ENCODE results near the gene SLCO2B1. TPM values are rescaled to one million over a fixed set of nuclear protein-coding genes. Genes with fewer than 3 reads are reported as not detected.

The SLCO2B1 gene
- total and polyA plus RNA-seq, 4 donors: 52.7 to 184 (median 135) TPM

DNA sequence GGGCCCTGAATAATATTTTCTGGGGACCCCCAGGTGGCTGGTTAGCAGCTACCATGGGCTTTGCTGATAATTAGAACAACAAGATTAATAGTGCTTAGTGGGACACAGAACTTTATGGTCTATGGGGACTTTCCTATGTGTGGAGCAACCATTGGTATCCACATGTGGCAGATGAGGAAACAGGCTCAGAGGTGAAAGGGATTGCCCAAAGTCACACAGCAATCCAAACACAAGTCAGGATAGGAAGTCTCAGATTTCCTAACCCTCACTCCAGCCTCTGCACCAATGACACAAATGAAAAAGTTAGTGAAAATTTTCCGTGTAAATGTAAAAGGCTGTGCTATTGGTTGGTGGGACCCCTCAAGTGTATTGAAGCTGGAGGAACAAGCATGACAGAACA is 15.3 kb upstream of the SLCO2B1 start:
- no peak for TF ChIP-seq JUND (IDR thresholded peaks at IDR 0.05)
- no peak for TF ChIP-seq RXRA (IDR thresholded peaks at IDR 0.05)
- no peak for TF ChIP-seq NR2F2 (IDR thresholded peaks at IDR 0.05)
- no peak for TF ChIP-seq SP1 (IDR thresholded peaks at IDR 0.05)
- TF ChIP-seq, protein P1, sequence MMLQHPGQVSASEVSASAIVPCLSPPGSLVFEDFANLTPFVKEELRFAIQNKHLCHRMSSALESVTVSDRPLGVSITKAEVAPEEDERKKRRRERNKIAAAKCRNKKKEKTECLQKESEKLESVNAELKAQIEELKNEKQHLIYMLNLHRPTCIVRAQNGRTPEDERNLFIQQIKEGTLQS (IDR thresholded peaks at IDR 0.05): no peak
- no peak for TF ChIP-seq FOXA1 (IDR thresholded peaks at IDR 0.05)
- no peak for TF ChIP-seq YY1 (IDR thresholded peaks at IDR 0.05)
- no peak for TF ChIP-seq EGR1 (IDR thresholded peaks at IDR 0.05; ENCODE audit: low read depth in 2 of 2)
- TF ChIP-seq FOXA2 (IDR thresholded peaks at IDR 0.05): no peak
- TF ChIP-seq TAF1 (conservative IDR thresholded peaks at IDR 0.05): no peak
- TF ChIP-seq, protein P2, sequence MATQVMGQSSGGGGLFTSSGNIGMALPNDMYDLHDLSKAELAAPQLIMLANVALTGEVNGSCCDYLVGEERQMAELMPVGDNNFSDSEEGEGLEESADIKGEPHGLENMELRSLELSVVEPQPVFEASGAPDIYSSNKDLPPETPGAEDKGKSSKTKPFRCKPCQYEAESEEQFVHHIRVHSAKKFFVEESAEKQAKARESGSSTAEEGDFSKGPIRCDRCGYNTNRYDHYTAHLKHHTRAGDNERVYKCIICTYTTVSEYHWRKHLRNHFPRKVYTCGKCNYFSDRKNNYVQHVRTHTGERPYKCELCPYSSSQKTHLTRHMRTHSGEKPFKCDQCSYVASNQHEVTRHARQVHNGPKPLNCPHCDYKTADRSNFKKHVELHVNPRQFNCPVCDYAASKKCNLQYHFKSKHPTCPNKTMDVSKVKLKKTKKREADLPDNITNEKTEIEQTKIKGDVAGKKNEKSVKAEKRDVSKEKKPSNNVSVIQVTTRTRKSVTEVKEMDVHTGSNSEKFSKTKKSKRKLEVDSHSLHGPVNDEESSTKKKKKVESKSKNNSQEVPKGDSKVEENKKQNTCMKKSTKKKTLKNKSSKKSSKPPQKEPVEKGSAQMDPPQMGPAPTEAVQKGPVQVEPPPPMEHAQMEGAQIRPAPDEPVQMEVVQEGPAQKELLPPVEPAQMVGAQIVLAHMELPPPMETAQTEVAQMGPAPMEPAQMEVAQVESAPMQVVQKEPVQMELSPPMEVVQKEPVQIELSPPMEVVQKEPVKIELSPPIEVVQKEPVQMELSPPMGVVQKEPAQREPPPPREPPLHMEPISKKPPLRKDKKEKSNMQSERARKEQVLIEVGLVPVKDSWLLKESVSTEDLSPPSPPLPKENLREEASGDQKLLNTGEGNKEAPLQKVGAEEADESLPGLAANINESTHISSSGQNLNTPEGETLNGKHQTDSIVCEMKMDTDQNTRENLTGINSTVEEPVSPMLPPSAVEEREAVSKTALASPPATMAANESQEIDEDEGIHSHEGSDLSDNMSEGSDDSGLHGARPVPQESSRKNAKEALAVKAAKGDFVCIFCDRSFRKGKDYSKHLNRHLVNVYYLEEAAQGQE (IDR thresholded peaks at IDR 0.05): no peak
- TF ChIP-seq, protein P3, sequence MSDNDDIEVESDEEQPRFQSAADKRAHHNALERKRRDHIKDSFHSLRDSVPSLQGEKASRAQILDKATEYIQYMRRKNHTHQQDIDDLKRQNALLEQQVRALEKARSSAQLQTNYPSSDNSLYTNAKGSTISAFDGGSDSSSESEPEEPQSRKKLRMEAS (IDR thresholded peaks at IDR 0.05): no peak
- TF ChIP-seq, protein P4, sequence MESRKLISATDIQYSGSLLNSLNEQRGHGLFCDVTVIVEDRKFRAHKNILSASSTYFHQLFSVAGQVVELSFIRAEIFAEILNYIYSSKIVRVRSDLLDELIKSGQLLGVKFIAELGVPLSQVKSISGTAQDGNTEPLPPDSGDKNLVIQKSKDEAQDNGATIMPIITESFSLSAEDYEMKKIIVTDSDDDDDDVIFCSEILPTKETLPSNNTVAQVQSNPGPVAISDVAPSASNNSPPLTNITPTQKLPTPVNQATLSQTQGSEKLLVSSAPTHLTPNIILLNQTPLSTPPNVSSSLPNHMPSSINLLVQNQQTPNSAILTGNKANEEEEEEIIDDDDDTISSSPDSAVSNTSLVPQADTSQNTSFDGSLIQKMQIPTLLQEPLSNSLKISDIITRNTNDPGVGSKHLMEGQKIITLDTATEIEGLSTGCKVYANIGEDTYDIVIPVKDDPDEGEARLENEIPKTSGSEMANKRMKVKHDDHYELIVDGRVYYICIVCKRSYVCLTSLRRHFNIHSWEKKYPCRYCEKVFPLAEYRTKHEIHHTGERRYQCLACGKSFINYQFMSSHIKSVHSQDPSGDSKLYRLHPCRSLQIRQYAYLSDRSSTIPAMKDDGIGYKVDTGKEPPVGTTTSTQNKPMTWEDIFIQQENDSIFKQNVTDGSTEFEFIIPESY (IDR thresholded peaks at IDR 0.05): no peak
- no peak for TF ChIP-seq GABPA (IDR thresholded peaks at IDR 0.05 in 1 of 2, conservative IDR thresholded peaks at IDR 0.05 in 1 of 2)
- TF ChIP-seq, protein P5, sequence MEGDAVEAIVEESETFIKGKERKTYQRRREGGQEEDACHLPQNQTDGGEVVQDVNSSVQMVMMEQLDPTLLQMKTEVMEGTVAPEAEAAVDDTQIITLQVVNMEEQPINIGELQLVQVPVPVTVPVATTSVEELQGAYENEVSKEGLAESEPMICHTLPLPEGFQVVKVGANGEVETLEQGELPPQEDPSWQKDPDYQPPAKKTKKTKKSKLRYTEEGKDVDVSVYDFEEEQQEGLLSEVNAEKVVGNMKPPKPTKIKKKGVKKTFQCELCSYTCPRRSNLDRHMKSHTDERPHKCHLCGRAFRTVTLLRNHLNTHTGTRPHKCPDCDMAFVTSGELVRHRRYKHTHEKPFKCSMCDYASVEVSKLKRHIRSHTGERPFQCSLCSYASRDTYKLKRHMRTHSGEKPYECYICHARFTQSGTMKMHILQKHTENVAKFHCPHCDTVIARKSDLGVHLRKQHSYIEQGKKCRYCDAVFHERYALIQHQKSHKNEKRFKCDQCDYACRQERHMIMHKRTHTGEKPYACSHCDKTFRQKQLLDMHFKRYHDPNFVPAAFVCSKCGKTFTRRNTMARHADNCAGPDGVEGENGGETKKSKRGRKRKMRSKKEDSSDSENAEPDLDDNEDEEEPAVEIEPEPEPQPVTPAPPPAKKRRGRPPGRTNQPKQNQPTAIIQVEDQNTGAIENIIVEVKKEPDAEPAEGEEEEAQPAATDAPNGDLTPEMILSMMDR (IDR thresholded peaks at IDR 0.05; ENCODE audit: low read depth, low read length, missing input control): no peak
- no peak for DNase-seq (ENCODE audit: low spot score)
- no peak overlapping the region for H3K4me3 ChIP-seq (ENCODE audit: low read depth in 1 of 3, low read length in 3 of 3)
- H3K27ac ChIP-seq (ENCODE audit: low read depth in 1 of 2, low read length in 2 of 2): no peak overlapping the region
- no peaks in the 10 kb centered on the region for H3K36me3 ChIP-seq (ENCODE audit: control insufficient read depth in 4 of 4, insufficient read depth in 3 of 4, low read depth in 1 of 4, low read length in 3 of 4)
- H3K9ac ChIP-seq (ENCODE audit: low read depth in 1 of 2, low read length in 2 of 2): no peak overlapping the region
- no peaks in the 10 kb centered on the region for H3K9me3 ChIP-seq (ENCODE audit: control insufficient read depth in 4 of 4, low read length in 3 of 4)
- peaks cover 0 to 2% (median 0%) of the 10 kb centered on the region in 4 donors for H3K27me3 ChIP-seq (ENCODE audit: control insufficient read depth in 4 of 4, insufficient read depth in 4 of 4, low read length in 3 of 4)
- peaks cover 0 to 2% (median 0%) of the 10 kb centered on the region in 4 donors for H3K4me1 ChIP-seq (ENCODE audit: control insufficient read depth in 4 of 4, insufficient read depth in 4 of 4, low read length in 3 of 4)
- 78% methylated on average over 1 of the region's 1 CpG for WGBS

All from liver (tissue), 9 donors.